GM20000 (cell line): Measurements from ENCODE around the gene TNFRSF14.

Experiments
- DNase-seq: peaks from one replicate; pipeline ENCODE4 v3.0.0; 2012; ENCODE audit warnings: low spot score
- TF ChIP-seq, protein P1 (sequence below): IDR thresholded peaks from 2 replicates; pipeline ENCODE4 v1.5.1; 2012; ENCODE audit warnings: mild to moderate bottlenecking, control low read depth; ENCODE audit errors: extremely low read depth, missing control alignments

Gene TNFRSF14

DNA sequence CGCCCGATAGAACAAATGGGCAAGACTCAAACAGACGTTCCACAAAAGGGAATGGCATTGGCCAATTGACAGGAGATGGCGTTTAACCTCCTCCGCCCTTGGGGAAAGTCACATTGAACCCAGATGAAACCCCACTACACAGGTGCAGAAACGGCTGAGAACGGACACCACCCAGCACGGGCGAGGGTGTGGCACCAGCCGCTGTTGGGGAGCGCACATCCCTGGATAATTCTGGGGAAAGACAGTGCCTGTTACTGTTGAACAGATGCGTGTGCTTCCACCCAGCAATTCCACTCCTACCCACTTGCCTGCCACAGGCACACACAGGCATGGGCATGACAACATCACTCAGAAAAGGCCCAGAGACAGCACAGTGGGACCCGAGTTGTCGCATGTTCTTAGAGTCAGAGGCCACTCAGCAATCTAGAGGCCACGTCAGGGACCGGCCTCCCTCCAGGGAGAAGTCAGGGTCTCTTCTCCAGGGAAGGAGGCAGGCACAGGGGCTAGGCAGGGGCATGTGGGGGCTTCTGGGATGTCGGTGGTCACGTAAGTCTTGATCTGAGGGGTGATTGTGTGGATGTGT is 45.6 kb downstream of the TNFRSF14 start:
- no peak for DNase-seq
- TF ChIP-seq, protein P1, sequence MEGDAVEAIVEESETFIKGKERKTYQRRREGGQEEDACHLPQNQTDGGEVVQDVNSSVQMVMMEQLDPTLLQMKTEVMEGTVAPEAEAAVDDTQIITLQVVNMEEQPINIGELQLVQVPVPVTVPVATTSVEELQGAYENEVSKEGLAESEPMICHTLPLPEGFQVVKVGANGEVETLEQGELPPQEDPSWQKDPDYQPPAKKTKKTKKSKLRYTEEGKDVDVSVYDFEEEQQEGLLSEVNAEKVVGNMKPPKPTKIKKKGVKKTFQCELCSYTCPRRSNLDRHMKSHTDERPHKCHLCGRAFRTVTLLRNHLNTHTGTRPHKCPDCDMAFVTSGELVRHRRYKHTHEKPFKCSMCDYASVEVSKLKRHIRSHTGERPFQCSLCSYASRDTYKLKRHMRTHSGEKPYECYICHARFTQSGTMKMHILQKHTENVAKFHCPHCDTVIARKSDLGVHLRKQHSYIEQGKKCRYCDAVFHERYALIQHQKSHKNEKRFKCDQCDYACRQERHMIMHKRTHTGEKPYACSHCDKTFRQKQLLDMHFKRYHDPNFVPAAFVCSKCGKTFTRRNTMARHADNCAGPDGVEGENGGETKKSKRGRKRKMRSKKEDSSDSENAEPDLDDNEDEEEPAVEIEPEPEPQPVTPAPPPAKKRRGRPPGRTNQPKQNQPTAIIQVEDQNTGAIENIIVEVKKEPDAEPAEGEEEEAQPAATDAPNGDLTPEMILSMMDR = no peak

DNA sequence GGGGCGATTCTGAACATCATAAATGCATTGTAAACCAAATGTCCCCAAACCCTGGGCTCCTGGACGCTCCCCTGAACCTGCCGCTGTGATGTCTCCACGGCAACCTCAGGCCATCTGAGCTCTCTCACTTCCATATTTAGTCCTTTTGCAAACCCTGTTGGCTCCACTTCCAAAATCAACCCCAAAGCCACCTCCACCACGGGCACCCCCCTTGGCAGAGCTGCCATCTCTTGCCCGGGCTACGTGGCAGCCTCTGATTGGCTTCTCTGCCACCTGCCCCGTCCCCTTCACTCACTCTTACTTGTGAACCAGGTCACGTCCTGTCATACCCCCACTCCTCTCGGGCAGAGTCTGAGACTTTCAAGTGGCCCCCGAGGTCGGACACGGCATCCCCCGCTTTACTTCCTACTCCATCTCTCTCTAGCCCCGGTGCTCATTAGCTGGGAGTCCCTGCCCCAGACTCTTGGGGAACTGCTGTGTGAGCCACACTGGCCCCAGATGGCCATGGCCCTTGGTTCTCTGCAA is 46.2 kb downstream of the TNFRSF14 start:
- TF ChIP-seq, protein P1 = no peak
- no peak for DNase-seq

DNA sequence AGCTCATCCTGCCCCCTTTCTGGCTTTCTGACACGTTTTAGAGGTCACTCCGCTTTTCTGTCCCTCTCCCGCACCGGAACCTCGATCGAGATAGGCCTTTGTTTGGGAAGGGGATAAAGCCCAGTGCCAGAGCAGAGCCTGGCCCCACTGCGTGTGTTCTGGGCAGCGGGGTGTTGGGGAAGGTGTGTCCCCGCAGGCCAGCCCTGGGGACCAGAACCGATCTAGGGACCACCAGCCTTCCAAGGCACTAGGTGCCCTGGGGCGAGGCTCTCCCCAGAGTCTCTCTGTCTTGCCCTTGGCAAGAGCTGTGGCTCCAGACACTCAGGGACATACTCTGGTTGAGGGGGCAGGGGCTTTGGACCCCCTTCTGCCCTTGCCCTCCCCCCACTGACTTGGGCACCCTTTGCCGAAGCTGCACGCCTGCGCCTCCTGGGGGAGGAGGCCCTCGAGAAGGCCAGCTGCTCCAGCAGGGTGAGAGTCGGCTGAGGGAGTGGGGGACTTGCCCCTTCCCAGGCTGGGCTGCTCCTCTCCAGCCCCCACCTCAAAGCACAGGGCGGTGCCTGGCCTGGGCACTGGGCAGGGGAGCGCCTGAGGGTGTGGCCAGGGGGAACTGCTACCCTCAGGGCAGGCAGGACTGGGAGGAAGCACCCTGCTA is 46.8 kb downstream of the TNFRSF14 start:
- TF ChIP-seq, protein P1 = no peak
- DNase-seq = no peak

DNA sequence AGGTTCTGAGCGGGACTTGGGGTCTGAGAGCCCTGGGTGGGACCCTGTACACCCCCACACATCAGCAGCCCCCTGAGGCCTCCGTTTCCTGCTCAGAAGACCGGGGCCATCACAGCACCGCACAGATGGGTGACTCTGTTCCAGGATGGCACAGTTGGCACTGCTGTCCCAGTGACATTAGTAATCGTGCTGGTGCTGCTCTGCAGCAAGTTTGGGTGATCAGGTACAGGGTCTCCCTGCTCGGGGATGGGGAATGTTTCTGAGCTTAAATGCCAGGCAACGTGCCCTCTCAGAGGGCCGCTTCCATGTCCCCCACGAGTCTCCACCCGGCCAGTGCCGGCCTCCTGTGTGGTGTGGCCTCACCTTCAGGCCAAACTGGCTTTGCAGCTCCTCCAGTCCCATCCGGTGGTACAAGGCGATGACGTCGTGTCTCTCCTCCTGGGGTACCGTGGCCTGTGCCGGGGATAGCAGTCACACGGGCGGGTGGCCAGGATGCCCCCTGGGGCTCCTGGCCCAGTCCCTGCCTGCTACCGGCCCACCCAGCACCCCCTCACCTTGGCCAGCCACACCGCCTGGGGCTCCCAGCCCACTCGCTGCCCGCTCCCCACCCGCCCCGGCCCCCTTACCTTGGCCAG is 47.5 kb downstream of the TNFRSF14 start:
- no peak for DNase-seq
- TF ChIP-seq, protein P1 = no peak

DNA sequence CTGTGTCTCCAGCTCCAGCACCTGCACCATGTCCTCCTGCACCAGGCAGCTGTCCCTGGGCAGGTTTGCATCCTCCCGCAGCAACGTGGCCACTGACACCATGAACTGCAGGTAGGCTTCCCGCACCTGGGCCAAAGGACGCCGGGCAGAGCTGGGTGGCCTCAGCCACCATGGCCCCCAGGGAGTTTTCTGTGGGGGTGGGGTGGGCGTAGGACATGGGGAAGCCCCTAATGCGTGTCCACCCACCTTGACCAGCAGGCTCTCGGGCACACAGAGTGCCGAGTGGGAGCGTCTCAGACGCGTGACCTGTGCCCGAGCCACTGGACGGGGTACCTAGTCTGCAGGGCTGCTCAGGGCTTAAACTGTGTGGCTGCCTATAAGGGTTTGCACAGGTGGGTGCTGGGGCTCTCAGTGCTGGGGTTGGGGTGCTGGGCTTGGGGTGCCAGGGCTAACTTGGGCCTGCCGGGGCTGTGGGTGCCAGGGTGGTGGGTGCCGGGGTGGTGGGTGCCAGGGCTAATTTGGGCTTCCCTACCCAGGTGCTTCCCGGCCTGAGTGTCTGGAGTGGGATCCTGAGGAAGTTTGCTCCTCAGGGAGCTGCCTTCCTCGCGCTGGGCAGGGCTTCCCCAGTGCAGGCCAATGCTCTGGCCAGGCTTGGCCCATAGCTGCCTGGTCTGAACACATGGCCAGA is 48.1 kb downstream of the TNFRSF14 start:
- TF ChIP-seq, protein P1 = no peak
- DNase-seq = no peak

DNA sequence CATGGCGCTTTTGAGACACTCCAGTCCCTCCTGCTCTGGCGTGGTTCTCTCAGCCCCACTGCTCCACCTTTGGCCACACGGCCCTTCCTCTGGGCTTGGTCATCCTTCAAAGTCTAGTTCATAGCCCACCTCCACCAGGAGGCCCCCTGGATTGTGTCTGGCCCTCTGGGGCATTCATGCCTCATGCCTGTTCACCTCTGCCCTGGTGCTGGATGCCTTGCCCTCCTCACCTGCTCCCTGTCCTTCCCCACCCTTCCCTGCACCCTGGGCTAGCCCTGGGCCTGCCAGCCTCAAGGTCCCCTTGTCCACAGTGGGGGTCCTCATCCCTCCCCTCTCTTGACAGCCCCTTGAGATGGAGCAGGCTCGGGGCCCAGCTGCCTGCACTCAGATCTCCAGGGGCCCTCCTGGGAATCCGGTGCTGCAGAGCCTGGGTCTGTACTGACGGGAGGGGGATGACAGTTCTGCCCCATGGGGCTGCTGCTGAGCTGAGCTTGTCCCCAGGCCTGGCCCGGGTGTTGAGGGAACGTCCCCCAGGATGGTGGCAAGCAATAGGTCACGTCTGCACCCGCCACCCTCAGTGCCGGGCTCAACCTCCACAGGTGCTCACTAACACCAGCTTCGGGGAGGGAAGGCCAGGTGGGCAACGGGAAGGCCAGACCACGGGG is 48.8 kb downstream of the TNFRSF14 start:
- no peak for DNase-seq
- TF ChIP-seq, protein P1 = no peak
